ENCODE measurements around the gene MAFG. TPM values are rescaled to one million over a fixed set of nuclear protein-coding genes. Genes with fewer than 3 reads are reported as not detected.
A peak's percentile ranks its signal among the peaks of the same experiment; 100 is the strongest.

Gene MAFG
- total RNA-seq, 1 experiment from 2014 or later = 31.4 TPM

DNA sequence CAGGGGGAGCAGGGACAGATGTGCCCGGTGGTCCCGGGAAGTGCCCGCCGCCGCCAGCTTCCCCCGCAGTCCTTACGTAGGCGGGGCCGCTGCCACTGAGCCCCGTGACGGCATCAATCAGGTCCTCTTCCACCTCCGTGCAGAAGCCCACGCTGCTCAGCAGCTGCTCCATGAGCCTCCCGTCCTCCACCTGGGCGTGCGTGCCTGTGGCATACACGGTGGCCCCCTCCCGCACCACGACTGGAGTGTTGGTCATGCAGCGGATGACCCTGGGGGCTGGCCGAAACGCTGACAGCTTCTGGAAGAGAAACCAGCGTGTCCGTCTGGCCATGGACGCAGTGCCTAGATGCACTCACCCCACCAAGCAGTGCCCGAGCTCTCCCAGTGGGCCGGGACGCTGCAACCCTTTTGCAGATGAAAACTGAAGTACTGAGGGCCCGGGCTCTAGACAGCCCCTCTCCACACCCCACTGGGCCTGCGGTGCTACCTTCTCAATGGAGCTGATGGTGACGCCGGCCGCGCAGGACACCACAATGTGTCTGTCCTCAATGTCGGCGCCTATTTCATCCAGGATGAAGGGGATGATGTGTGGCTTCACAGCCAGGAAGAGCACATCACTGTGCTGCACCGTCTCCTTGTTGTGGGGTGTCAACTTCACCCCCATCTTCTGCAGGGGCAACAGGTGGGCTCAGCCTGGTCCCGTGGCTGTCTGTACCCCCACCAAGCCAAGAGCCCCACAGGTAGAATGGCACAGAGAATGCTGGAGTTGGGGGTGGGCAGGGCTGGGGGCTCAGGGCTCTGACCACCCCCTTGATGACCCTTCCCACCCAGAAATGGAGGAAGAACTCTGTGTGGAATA, 7.5 kb upstream of the MAFG start:
- Histone ChIP-seq H3K56ac (ENCODE audit: insufficient read length, low read depth, low read length) (no peak overlapping the region), H3K27me3 (ENCODE audit: insufficient read depth, low read length) (no peaks in the 10 kb centered on the region; the same call in 1 of the 2 replicates), H4K91ac (ENCODE audit: insufficient read length, low read depth, low read length) (no peak overlapping the region), H3K79me2 (ENCODE audit: insufficient read depth, low read length) (peaks cover 2% of the 10 kb centered on the region; the same call in 1 of the 2 replicates), H3K14ac (ENCODE audit: insufficient read depth, low read length) (no peak overlapping the region), H3K9me3 (ENCODE audit: control insufficient read depth, low read depth, low read length) (no peaks in the 10 kb centered on the region), H4K8ac (replicated peaks; ENCODE audit: insufficient read length, low read depth, low read length) (no peak overlapping the region), H3K23me2 (ENCODE audit: insufficient read length, low read depth, low read length, poor library complexity, severe bottlenecking) (peaks cover 4% of the 10 kb centered on the region), H3K27ac (ENCODE audit: insufficient read length, low read depth, low read length) (no peak overlapping the region), H2BK20ac (ENCODE audit: low read depth, low read length, poor library complexity, severe bottlenecking) (no peak overlapping the region), H3K4me1 (ENCODE audit: insufficient read depth, low read length) (no peaks in the 10 kb centered on the region), H3K4me2 (ENCODE audit: insufficient read depth, insufficient read length, low read length) (no peak overlapping the region), H3K18ac (ENCODE audit: insufficient read length, low read depth, low read length) (no peak overlapping the region), H3T11ph (ENCODE audit: low read length) (no peak overlapping the region), H2BK15ac (ENCODE audit: low read depth, low read length) (no peak overlapping the region), H2AFZ (ENCODE audit: low read length) (no peak overlapping the region), H3K23ac (ENCODE audit: insufficient read length, low read depth, low read length) (no peak overlapping the region), H2BK12ac (ENCODE audit: insufficient read length, low read depth, low read length) (no peak overlapping the region), H3K9ac (ENCODE audit: extremely low read depth, insufficient read length, low read length) (no peak overlapping the region), H3K4ac (ENCODE audit: low read depth, low read length) (no peak overlapping the region), H3K79me1 (ENCODE audit: insufficient read depth, low read depth, low read length, poor library complexity, severe bottlenecking) (peaks cover 3% of the 10 kb centered on the region), H2BK120ac (ENCODE audit: low read depth, low read length, poor library complexity, severe bottlenecking) (no peak overlapping the region), H2AK5ac (ENCODE audit: insufficient read length, low read length) (no peak overlapping the region), H4K20me1 (ENCODE audit: control insufficient read depth, insufficient read depth, insufficient read length) (peaks cover 4% of the 10 kb centered on the region), H2BK5ac (ENCODE audit: insufficient read length, low read length) (no peak overlapping the region), H4K5ac (ENCODE audit: insufficient read length, low read depth, low read length) (no peak overlapping the region)
- DNase-seq = no peak
- Mint-ChIP-seq H3K4me1 (peaks cover 0 to 19% of the 10 kb centered on the region in 2 experiments; a peak in 2 of 4 replicates), H3K4me3 (peak overlapping the region; percentile 80 to 96), H3K36me3 (ENCODE audit: insufficient read depth in 1 of 3, low read depth in 3 of 3) (peaks cover 3 to 32% (median 21%) of the 10 kb centered on the region in 3 experiments; a peak in 6 of 7 replicates), H3K9me3 (no peaks in the 10 kb centered on the region), H3K27ac (no peak overlapping the region), H3K27me3 (ENCODE audit: low read depth) (peaks cover 33% of the 10 kb centered on the region)
- TF ChIP-seq, protein P1, sequence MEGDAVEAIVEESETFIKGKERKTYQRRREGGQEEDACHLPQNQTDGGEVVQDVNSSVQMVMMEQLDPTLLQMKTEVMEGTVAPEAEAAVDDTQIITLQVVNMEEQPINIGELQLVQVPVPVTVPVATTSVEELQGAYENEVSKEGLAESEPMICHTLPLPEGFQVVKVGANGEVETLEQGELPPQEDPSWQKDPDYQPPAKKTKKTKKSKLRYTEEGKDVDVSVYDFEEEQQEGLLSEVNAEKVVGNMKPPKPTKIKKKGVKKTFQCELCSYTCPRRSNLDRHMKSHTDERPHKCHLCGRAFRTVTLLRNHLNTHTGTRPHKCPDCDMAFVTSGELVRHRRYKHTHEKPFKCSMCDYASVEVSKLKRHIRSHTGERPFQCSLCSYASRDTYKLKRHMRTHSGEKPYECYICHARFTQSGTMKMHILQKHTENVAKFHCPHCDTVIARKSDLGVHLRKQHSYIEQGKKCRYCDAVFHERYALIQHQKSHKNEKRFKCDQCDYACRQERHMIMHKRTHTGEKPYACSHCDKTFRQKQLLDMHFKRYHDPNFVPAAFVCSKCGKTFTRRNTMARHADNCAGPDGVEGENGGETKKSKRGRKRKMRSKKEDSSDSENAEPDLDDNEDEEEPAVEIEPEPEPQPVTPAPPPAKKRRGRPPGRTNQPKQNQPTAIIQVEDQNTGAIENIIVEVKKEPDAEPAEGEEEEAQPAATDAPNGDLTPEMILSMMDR (conservative IDR thresholded peaks at IDR 0.05) = no peak
- no CpG with 5 or more reads among the region's 38 CpGs for WGBS (ENCODE audit: extremely low coverage, insufficient read length, low lambda C conversion rate)

All from H9 (cell line).